HL-60/S4 treated with retinoic acid at 250 ng/mL for 4 days and 3 days (cell line): ENCODE measurements around the gene SHTN1.

Source experiments
- in situ Hi-C: fragments of 300-500 bp; cut with MboI; formaldehyde crosslinking; loops from 2 replicates; pipeline ENCODE4 v1.7.0; 2022; ENCODE audit warnings: low sequenced_read_pairs

The SHTN1 gene

DNA sequence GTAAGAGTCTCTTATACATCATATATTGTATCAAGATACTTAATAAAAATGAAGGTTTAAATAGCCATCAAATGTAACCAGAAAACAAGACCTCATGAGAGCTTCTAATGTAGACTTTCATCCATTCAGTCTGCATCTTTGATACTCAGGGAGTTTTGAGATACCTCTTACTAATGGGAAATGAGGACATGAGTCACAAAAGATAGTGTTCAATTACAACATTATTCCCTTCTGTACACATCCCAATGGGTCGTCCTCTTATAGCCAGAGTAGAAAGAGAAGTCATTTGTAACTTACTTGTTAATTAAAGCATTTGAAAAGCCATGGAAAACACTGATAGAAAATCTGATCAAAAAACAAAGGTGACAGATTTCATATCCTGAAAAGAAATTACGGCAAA lies 19.4 kb downstream of the SHTN1 start:
- in situ Hi-C loops, result no loop called here

DNA sequence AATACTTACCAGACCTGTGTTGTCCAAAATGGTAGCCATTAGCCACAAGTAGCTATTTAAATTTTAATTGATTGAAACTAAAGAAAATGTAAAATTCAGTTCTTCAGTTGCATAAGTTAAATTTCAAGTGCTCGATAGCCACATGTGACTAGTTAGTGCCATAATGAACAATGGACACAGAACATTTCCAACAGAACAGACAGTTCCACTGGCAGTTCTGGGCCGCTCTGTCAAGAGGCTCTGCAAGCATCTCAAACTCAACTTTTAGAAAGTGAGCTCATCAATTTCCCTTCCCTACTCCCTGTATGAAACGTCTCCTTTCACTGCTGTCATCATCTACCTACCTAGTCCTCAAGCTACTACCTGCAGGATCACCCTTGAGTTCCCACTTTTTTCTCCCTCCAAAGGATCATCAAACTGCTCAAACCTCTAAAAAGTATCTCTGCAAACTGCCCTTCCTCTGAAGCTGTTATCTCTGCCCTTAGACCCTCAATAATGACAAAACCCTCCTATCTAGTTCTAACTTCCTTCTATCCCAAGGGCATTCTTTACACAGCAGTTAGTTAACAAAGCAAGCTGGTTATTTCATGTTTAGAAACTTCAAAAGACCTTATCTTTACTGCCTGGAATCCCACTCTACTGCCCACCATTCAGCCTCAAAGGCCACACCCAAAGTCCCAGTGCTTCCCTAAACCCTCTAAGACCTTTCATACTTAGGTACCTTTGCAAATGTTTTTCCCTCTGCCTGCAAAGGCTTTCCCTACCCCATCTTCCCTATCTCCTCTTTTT lies 20.6 kb downstream of the SHTN1 start:
- in situ Hi-C loops, result no loop called here

DNA sequence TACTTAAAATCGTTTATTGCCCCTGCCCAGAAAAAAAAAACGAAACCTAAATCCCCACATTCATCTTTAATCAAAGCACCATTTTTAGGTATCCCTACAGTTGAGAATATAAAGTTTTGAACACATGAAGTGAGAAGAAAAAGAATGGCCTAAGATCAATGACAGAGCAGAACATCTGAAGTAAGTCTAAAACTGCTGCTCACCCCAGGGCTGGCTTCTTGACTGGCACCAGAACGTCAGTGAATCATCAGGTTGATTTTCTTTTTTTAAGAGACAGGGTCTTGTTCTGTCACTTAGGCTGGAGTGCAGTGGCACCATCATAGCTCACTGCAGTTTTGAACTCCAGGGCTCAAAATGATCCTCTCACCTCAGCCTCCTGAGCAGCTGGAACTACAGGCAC lies 24.9 kb downstream of the SHTN1 start:
- in situ Hi-C loops, result no loop called here

DNA sequence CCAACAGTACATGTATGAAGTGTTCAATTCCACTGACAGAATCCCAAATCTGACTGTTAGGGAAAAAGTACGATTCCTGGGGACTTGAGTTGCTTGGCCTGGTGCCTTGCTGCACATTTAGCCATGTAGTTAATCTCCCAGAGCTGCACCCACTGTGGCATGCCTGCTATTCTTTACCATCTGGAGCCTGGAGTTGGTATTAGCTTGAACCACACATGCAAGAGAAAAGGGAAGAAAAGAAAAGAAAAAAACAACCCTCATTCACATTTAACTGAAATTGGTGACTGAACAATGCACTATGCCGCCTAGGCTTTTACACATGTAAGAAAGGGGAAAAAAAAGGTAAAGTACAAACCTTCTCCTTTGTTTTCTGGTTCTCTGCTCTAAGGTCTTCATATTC lies 26.1 kb downstream of the SHTN1 start:
- in situ Hi-C loops, result no loop called here

DNA sequence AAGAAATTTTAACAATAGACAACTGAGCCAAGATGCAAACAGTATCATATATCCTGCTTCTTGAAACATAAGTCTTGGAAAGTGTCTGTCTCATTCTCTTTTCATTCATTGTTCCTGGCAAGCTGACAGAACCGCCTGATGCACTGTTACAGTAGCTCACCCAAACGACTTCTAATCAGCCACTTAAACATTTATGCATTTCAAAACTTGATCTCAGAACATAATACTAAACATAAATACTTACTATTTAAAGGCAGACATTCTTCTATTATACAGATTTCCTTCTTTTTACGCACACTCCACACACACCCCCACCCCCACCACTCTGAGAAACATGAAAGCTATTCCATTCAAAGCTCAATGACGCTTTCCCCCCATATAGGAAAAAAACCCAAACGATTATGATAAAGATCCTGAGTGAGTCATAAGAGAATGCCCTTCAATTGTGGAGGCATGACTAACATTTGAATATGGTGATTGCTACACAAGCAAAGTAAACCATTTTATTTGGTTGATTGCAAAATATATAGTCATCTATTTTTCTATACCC lies 30.5 kb downstream of the SHTN1 start:
- in situ Hi-C loops, result no loop called here

DNA sequence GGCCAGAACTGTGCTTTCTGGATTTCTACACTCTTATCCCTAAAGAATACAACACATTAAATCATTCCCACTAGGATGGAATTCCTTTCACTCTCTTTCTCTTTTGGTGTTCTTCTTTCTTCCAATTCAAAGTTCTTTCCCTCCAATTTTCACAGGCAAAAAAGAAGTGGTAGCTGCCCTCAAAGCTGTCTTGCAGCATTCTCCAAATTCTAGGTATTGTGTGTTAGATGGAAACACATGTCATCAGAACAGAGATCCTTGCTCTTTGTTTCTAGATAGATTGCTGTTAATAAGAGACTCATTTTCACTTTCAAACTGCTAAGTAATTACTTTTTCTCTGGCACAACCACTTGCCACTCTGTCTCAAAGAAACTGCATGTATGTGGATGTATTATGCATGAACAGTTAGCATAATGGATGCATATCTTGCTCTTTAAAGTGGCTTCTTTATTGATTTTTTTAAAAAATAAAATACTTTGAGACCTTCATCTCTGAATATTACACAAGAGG lies 31.0 kb downstream of the SHTN1 start:
- in situ Hi-C loops, result no loop called here

DNA sequence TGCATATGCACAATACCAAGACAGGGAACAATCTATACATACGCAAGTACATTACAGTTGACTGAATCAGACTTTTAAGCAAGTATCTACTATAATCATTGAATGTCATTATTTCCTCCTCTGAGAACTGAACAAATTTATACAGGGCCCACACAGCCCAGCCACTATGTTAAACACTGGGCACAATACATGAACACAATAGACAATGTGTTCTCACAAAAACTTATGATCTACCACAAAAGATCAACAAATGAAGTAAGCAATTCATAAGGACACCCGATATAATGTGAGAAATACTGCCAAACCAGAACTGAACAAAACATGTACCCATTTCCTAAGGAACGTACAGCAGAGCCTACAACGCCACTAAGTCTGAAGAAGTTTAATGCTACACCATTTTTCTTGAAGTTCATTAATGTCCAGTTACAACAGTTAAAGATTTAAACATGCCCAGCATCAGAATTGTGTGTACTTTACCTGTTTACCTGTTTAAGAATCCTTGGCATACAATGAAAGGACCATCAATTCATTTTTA lies 31.5 kb downstream of the SHTN1 start:
- in situ Hi-C loops, result no loop called here

DNA sequence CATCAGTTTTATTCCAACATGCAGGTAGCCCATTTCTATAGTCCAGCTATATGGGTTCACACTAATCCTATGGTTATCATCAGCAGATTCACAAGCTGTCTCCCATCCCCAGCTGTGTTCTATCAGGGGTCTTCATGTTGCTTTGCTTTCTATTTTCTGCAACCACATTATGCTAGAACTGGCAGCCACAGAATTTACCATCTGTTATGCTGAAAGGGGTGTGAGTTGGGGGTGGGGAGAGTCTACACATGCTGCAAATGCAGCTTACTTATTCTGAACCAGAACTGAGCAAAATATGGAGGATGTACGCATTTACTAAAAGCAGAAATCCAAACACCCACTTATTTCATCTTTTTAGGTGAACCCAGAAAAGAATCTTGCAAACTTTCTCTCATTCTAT lies 32.9 kb downstream of the SHTN1 start:
- in situ Hi-C loops, result no loop called here

DNA sequence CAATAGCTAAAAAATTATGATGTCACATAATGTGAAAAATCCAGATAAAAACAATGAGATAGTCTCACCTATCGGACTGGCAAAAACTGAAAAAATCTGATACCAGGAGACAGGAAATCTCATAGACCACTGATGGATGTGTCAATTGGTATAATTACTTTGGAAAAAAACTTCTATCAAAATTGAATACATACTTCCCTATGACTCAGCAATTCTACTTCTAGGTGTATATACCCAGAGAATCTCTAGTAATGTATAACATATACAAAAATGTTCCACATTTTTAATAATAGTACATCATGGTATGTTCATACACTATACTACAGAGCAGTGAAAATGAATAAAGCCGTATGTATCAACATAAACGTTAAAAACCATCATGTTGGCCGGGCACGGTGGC lies 34.9 kb downstream of the SHTN1 start:
- in situ Hi-C loops, result no loop called here

DNA sequence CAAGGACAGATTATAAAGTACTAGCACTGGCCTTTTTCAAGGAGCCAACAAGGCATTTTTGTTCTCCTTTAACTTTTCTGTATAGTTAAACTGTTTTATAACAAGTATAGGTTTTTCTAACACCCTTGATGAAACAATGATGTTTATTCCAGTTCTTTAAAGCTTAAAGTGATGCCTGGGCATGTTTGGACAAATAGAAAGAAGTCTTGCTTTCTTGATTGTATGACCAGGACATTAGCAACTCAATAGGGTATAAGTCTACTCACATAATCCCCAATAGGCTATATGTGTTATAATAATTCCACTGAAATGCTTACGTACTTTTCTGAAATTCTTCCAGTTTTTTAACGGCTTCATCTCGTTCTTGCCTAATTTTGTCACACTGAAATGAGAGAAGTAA lies 36.7 kb downstream of the SHTN1 start:
- in situ Hi-C loops, result no loop called here

DNA sequence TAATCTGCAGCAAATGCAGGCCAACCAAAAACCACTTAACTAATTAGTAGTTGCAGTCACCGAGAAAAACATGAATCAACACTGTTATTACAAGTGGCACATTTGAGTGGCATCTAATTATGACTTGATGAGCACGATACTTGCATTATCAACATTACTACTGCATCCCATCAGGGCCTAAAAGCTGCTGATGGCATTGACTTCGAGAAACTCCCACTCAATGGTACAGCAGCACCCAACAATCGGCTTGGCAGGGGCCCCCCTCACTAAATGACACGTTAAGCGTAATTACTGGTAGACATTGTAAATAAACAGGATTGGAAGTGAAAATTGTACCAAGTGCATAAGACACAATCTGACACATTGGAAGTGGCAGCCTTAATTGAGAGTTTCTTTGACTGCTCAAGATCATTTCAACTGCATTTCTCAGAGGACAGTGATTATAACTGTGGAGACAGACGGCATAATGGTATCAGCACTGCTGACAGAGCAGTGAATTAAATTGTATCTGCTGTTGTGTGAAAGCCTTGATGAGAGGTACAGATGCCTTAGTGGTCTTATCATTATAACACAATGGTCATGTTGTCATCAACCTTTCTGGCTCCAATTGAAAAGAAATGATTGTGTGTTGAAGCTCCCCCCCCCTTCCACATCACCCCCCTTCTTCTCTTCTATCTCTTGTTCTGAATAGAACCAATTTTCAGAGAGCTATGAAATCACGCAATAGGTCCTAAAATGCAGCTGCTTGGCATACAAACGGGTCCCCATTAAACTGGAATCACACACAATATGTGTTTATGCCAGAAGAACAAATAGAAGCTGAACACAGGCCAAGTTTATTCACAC lies 43.4 kb downstream of the SHTN1 start:
- in situ Hi-C loops, result no loop called here

DNA sequence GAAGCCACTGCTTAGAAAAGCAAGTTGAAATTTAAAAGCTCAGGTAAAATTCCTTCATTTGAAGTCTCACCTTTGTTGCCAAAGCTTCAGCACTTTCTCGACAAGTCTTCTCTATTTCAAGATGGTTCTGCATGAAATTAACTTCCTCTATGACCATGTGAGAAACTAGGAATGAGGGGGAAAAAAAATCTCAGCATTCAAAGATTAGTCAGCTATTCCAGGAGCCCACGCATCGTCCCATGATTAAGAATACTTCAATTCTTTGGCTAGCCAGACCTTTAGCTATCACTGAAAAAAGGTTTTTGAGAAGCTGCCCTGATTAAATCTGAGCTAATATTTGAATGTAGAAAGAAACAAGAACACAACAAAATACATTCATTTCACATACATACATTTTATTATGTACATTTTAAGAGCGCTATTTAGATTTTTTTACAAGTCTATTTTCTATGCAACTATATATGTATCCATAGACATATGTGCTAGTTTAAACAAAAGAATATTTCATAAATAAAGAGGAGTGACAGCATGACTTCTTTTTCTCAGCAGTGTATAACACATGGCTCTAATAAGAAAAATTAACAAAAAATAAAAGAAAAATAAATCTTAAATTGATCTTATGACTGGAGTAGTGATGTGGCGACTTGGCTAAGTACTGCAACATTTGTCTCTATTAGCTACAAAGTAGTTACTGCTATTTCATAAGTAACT lies 44.8 kb downstream of the SHTN1 start:
- in situ Hi-C loops, result no loop called here

DNA sequence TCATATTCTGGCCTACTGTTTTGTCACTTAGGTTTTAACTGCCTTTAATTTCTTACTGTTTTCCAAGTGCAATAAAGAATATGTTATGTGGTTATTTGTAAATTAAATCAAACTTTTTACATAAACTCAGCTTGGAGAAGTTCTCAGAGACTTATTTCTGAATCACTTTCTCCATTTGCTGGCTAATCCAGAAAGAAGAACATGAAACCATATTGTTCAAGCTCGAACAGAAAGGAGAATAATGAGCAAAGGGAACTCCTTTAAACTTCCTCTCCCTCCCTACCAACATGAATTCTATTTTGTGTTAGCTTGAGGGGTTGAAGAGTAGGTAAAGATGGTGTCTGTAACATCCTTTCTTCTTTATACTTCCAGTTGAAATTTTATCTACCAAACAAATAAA lies 52.3 kb downstream of the SHTN1 start:
- in situ Hi-C loops, result no loop called here

DNA sequence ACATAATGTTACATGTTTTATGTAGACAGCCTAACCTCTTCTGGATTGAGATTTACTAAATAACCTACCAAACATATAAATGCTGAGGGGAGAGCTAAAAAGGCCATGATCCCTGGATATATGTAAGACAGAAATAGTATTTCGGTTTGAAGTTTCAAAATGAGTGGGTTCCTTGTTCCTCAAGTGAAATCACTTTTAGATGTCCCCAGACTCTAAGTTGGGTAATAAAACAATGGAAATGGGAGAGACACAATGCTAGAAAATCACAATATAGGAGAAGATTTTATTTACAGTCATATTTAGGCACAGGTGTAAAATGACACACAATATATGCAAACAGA lies 56.5 kb downstream of the SHTN1 start:
- in situ Hi-C loops, result no loop called here

DNA sequence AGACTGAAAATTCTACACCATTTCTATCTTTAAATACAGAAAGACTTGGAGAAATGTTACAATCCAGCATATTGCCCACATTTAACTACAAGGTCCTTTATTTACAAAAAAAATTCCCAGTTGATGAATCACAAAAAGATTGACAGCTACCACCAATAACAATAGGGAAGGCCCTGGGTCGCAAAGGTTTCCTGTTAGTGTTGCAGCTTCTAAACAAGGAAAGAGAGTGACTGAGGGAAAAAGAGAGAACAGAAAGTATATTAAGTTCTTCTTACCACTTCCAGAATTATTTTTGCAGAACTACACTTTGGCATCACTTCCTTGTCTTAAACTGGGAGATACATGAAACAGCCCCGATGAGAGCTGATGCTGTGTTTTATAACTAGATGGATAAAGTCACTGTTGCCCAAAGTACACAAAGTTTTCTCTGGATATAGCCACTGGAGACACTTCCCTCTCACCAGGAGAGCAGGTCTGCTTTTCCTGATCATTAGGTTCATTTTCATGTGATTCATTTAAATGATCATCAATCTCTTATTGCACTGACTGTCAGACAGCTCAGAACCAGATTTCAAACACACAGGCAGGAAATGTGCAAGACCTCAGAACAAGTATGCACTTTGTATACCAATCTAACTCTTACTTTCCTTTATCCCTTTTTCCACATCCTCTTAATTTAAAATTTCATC lies 57.0 kb downstream of the SHTN1 start:
- in situ Hi-C loops, result no loop called here

DNA sequence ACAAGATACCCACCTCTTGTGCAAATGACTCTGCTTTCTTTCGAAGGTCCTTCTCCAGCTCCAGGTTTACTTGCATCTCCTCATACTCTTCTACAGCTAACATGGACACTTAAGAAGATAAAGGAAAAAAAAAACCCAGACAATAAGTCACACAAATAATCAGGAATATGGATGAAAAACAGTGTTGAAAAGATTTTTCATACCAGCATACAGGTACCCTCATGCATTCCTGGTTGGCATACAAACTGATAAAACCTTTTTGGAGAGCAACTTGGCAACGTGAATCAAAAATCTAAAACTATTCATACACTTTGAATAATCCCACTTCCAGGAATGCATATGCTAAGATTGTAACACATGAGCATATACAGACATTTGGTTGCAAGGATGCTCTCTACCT lies 60.1 kb downstream of the SHTN1 start:
- in situ Hi-C loops, result no loop called here

DNA sequence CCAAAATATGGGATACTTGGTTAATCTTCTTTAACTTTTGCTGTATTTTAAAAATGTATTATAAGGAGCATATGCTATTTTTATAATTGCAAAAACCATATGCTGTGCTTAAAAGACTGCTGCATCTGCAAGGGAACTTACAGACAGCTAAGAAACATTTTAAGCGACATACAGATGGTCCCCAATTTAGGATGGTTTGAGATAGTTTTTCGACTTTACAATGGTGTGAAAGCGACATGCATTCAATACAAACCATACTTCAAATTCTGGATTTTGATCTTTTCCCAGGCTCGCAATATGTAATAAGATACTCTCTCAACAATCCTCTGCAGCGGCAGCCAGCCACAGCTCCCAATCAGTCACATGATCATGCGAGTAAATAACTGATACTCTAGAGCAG lies 73.2 kb downstream of the SHTN1 start:
- in situ Hi-C loops, result no loop called here

DNA sequence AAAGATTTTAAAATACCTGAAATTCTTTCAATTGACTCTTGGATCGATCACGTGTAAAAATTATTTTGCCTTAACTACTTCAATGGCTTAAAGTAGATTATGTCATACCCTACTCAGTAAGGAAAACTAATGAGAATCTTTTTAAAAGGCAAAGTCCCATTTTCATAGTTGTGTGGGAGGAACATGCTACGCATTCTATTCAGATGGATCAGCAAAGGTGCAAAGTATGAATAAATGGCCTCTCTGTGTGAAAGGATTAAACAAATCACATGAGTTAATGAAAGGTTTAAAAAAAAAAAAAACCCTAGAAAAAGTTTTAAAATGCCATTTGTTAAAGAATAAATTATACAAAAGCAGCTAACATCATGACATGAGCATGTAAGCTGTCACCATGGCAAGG lies 78.6 kb downstream of the SHTN1 start:
- in situ Hi-C loops, result no loop called here

DNA sequence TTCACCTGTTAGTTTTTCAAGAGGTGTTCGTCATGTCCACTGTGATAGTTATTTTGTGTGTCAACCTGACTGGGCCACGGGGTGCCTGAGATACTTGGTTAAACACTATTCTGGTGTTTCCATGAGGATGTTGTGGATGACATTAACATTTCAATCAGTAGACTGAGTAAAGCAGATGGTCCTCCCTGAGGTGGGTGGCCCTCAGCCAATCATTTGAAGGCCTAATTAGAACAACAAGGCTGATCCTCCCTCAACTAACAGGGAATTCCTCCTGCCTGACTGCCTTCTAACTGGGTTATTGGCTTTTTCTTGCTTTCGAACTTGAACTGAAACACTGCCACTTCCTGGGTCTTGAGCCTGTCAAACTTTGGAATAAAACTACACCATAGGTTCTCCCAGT lies 79.9 kb downstream of the SHTN1 start:
- in situ Hi-C loops, result no loop called here

DNA sequence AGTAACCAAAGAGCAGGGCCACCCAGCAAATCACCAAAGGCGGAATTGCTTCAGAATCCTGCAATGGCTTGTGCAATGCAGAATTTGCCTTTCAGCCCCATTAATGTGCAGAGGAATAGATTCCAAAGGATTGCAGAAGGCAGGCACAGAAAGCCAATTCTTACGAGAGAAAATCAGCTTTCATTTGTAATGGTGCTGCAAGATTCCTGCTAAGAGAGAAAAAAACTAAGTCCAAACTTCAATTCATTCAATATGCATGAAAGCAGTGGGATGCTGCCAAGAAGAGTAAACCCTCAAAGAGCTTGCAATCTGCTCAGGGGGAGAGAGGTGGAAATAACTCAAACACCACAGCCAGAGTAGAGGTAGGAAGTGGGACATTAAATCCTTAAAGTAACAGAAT lies 85.3 kb downstream of the SHTN1 start:
- in situ Hi-C loops, result no loop called here

DNA sequence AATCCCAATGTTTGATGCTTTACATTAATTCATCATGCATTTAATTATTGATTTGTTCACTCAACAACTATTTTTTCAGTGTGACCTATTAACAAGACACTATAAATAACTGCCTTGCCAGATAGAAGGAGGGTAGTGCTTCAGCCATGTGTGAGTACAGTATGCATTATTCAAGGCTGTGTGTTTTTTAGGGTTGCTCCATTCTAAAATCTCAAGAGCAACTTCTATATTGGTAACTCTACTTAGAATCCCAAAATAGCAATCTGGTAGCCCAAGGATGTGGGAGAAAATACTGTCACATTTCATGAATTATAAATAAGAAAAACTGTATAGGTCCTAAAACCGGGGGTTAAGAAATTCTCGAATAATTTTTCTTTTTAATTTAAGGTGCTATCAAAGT lies 85.8 kb downstream of the SHTN1 start:
- in situ Hi-C loops, result no loop called here
